PC-3 (cell line): ENCODE results near the gene ARHGEF28. TPM values are rescaled to one million over a fixed set of nuclear protein-coding genes. Genes with fewer than 3 reads are reported as not detected.

Experiments used
- ATAC-seq: fragments of 200-7000 bp; cut with Tn5 transposase; 2 replicates; pipeline ENCODE4 v1.9.1; 2020; ENCODE audit warnings: mild to moderate bottlenecking, moderate library complexity
- BruUV-seq: library from RNA; stranded (reverse); fragments of 400-500 nt; replicated peaks from 2 replicates; lab custom pipeline; 2021; lab: Mats Ljungman, UMichigan
- CTCF ChIA-PET: fragments of 300-600 bp; sonication (Branson Sonifier 250); formaldehyde crosslinking; loops from one replicate; lab custom pipeline; 2022; ENCODE audit warnings: antibody characterized with exemption; lab: Charles Lee
- POLR2A ChIA-PET: fragments of 300-600 bp; sonication (Branson Sonifier 250); formaldehyde crosslinking; loops from one replicate; lab custom pipeline; 2022; ENCODE audit warnings: antibody characterized with exemption; ENCODE audit not compliant: unreplicated experiment; lab: Charles Lee
- DNase-seq: peaks from one replicate; pipeline ENCODE4 v3.0.0-alpha.2; 2015
- H2AFZ ChIP-seq: fragments of 300-600 bp; sonication (generic); 2 replicates; pipeline ENCODE4 v1.6.0; 2016; ENCODE audit warnings: antibody characterized with exemption, low read length
- H3F3A ChIP-seq: fragments of 300-600 bp; sonication (generic); one replicate; pipeline ENCODE4 v1.6.0; 2017; ENCODE audit warnings: antibody characterized with exemption, low read length, control low read depth, mild to moderate bottlenecking; ENCODE audit not compliant: unreplicated experiment
- H3K27ac ChIP-seq: fragments of 300-600 bp; sonication (generic); 2 replicates; pipeline ENCODE4 v1.5.1; 2016; ENCODE audit warnings: mild to moderate bottlenecking, low read length
- H3K27me3 ChIP-seq: fragments of 300-600 bp; sonication (generic); 2 replicates; pipeline ENCODE4 v1.6.1; 2016; ENCODE audit warnings: low read length, mixed read lengths
- H3K36me3 ChIP-seq: fragments of 300-600 bp; sonication (generic); 2 replicates; pipeline ENCODE4 v1.6.1; 2016; ENCODE audit warnings: low read depth, mixed run types, low read length, mixed read lengths
- H3K4me1 ChIP-seq: fragments of 300-600 bp; sonication (generic); 2 replicates; pipeline ENCODE4 v1.5.1; 2016; ENCODE audit warnings: low read length; ENCODE audit not compliant: insufficient read depth
- H3K4me2 ChIP-seq: fragments of 300-600 bp; sonication (generic); 2 replicates; pipeline ENCODE4 v1.6.0; 2016; ENCODE audit warnings: low read length
- H3K4me3 ChIP-seq: fragments of 300-600 bp; sonication (generic); 2 replicates; pipeline ENCODE4 v1.5.1; 2016; ENCODE audit warnings: mild to moderate bottlenecking, low read length, mixed read lengths
- H3K79me2 ChIP-seq: fragments of 300-600 bp; sonication (generic); 2 replicates; pipeline ENCODE4 v1.6.1; 2017; ENCODE audit warnings: low read length, mixed read lengths
- H3K9ac ChIP-seq: fragments of 300-600 bp; sonication (generic); 2 replicates; pipeline ENCODE4 v1.6.0; 2016; ENCODE audit warnings: mild to moderate bottlenecking, low read length
- H3K9me2 ChIP-seq: fragments of 300-600 bp; sonication (generic); replicated peaks from 2 replicates; pipeline ENCODE4 v1.6.1; 2016; ENCODE audit warnings: mixed run types, low read length, mixed read lengths
- H3K9me3 ChIP-seq: fragments of 300-600 bp; sonication (generic); 2 replicates; pipeline ENCODE4 v1.6.1; 2016; ENCODE audit warnings: low read length, mixed read lengths
- H4K20me1 ChIP-seq: fragments of 300-600 bp; sonication (generic); 2 replicates; pipeline ENCODE4 v1.6.1; 2016; ENCODE audit warnings: low read length, mixed read lengths
- EZH2 ChIP-seq: fragments of 300-600 bp; sonication (generic); IDR thresholded peaks from one replicate; pipeline ENCODE4 v1.6.1; 2017; ENCODE audit warnings: antibody characterized with exemption, mild to moderate bottlenecking, low read length; ENCODE audit not compliant: unreplicated experiment
- EZH2phosphoT487 ChIP-seq: fragments of 300-600 bp; sonication (generic); IDR thresholded peaks from 2 replicates; pipeline ENCODE4 v1.6.1; 2018; ENCODE audit warnings: mild to moderate bottlenecking, antibody characterized with exemption, low read length, borderline replicate concordance
- intact Hi-C: fragments of 100-400 bp; cut with micrococcal nuclease; formaldehyde crosslinking; loops from 2 replicates; pipeline ENCODE4 v1.9.0; 2023
- total RNA-seq: library from RNA; depleted of rRNA; stranded (reverse); fragments of >200 nt; gene quantifications from 2 replicates; pipeline ENCODE4 v1.2.3, GENCODE V29; 2014
- TF ChIP-seq, protein P1 (sequence below): fragments of 300-600 bp; sonication (generic); conservative IDR thresholded peaks from 2 replicates; pipeline ENCODE4 v1.5.1; 2017; ENCODE audit warnings: antibody characterized with exemption, low read depth, mild to moderate bottlenecking, low read length

Gene ARHGEF28
- total RNA-seq, 1 experiment from 2014 or later, result 24.2 TPM

DNA sequence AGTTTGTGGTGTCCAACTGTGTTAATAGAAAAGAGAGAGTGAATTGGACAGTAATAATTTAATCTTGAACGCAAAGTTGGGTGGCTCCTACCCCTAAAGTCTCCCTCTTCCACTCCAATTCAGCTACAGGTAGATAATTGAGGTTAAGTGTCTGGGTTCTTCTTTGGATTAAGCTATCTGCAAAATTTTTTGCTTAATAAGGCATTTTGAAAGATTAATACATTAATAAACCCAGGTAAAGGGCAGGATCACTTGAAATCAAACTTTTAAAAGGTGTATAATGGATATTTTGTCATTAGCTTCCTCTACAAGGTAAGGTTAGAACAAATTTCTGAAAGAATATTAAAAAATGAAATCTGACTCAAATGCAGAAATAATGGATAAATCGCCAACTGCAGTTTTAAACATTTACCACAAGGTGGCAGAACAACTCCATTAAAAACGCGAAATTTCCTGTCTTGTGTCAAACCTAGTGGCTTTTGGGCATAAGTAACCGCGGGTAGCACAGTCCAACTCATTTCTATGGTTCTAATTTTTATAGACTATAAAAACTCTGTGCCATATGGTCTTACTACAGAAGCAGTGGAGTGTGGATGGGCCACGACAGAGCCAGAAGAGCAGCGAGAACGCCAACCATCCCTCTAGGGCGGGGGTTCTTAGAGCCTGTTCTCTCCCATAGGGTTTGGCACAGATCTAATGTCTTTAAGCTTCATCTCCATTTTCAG lies 276.5 kb downstream of the ARHGEF28 start:
- intact Hi-C loops, result loop anchor here (1.0 kb wide), 1 partner anchor 747 kb away; no protein-coding TSS in a partner anchor
- TF ChIP-seq, protein P1, sequence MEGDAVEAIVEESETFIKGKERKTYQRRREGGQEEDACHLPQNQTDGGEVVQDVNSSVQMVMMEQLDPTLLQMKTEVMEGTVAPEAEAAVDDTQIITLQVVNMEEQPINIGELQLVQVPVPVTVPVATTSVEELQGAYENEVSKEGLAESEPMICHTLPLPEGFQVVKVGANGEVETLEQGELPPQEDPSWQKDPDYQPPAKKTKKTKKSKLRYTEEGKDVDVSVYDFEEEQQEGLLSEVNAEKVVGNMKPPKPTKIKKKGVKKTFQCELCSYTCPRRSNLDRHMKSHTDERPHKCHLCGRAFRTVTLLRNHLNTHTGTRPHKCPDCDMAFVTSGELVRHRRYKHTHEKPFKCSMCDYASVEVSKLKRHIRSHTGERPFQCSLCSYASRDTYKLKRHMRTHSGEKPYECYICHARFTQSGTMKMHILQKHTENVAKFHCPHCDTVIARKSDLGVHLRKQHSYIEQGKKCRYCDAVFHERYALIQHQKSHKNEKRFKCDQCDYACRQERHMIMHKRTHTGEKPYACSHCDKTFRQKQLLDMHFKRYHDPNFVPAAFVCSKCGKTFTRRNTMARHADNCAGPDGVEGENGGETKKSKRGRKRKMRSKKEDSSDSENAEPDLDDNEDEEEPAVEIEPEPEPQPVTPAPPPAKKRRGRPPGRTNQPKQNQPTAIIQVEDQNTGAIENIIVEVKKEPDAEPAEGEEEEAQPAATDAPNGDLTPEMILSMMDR, result peak; percentile 76
- no peak for TF ChIP-seq EZH2
- TF ChIP-seq EZH2phosphoT487, result no peak
- no peaks in the 10 kb centered on the region for H3K9me3 ChIP-seq
- H3K9me2 ChIP-seq, result no peaks in the 10 kb centered on the region
- H3F3A ChIP-seq, result no peaks in the 10 kb centered on the region
- H3K79me2 ChIP-seq, result no peaks in the 10 kb centered on the region
- no peaks in the 10 kb centered on the region for H3K27me3 ChIP-seq
- ATAC-seq, result peak; percentile 45; the same call in 1 of the 2 replicates
- POLR2A ChIA-PET, result interaction anchor here (0.6 to 1.0 kb wide), 3 partner anchors 338 to 757 kb away, joined by 4 to 5 read pairs (median 4); no protein-coding TSS in a partner anchor
- H2AFZ ChIP-seq, result no peak overlapping the region
- no peak overlapping the region for H3K27ac ChIP-seq
- H3K9ac ChIP-seq, result no peak overlapping the region
- H3K4me2 ChIP-seq, result no peak overlapping the region
- H3K4me1 ChIP-seq, result no peaks in the 10 kb centered on the region
- no peaks in the 10 kb centered on the region for H3K36me3 ChIP-seq
- CTCF ChIA-PET, result interaction anchor here (0.6 to 1.1 kb wide), 2 partner anchors 506 to 738 kb away, joined by 3 read pairs; partner anchors contain the start of gene ENC1
- peak; percentile 68 for DNase-seq
- no peaks in the 10 kb centered on the region for H4K20me1 ChIP-seq
- BruUV-seq, result no TSS peak
- H3K4me3 ChIP-seq, result no peak overlapping the region

DNA sequence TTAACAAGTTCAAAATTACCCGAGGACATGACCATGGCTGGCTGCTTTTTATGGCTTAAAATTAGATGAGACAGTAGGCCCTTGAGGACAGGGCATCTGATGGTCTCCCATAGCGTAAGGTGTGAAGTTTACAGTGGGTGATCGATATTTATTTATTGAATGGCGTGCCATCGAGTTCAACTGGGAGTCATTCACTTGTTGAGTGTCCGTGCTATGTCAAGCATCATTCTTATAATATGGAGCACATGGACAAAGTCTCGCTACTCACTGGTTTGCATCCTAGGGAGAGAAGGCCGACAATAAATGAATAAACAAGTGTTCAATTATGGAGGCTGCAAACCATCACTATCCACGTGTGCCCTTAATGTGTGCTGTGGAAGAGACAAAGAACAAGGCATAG lies 277.2 kb downstream of the ARHGEF28 start:
- CTCF ChIA-PET, result no interaction called here
- ATAC-seq (no peak), DNase-seq (no peak)
- no peaks in the 10 kb centered on the region for H3K4me1 ChIP-seq
- no peaks in the 10 kb centered on the region for H4K20me1 ChIP-seq
- POLR2A ChIA-PET, result no interaction called here
- H3K79me2 ChIP-seq, result no peaks in the 10 kb centered on the region
- no peak for TF ChIP-seq EZH2
- TF ChIP-seq EZH2phosphoT487, result no peak
- TF ChIP-seq, protein P1, result no peak
- no peaks in the 10 kb centered on the region for H3K27me3 ChIP-seq
- no peak overlapping the region for H3K4me3 ChIP-seq
- H3F3A ChIP-seq, result no peaks in the 10 kb centered on the region
- no peaks in the 10 kb centered on the region for H3K36me3 ChIP-seq
- BruUV-seq, result no TSS peak
- H3K9me3 ChIP-seq, result no peaks in the 10 kb centered on the region
- H3K9me2 ChIP-seq, result no peaks in the 10 kb centered on the region
- H2AFZ ChIP-seq, result no peak overlapping the region
- intact Hi-C loops, result no loop called here
- H3K9ac ChIP-seq, result no peak overlapping the region
- H3K27ac ChIP-seq, result no peak overlapping the region
- H3K4me2 ChIP-seq, result no peak overlapping the region

DNA sequence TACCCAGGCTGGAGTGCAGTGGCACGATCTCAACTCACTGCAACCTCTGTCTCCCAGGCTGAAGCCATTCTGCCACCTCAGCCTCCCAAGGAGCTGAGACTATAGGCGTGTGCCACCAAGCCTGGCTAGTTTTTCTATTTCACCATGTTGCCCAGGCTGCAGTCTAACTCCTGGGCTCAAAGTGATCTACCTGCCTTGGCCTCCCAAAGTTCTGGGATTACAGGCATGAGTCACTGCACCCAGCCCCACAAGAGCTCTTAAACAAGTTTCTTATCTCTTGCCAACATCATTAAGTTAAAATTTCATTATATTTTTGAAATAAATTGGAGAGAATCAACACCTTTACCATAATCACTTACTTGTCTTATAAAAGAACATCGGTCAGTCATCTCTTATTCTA lies 280.3 kb downstream of the ARHGEF28 start:
- H3K9me3 ChIP-seq, result no peaks in the 10 kb centered on the region

More for the DNA sequence above, 280.3 kb downstream of the ARHGEF28 start:
- TF ChIP-seq EZH2 (no peak), EZH2phosphoT487 (no peak)
- TF ChIP-seq, protein P1, result no peak
- Histone ChIP-seq H3K9me2 (no peaks in the 10 kb centered on the region), H4K20me1 (no peaks in the 10 kb centered on the region), H3K4me2 (no peak overlapping the region), H2AFZ (no peak overlapping the region), H3K36me3 (no peaks in the 10 kb centered on the region), H3K79me2 (no peaks in the 10 kb centered on the region), H3K4me1 (no peaks in the 10 kb centered on the region), H3K9ac (no peak overlapping the region), H3F3A (no peaks in the 10 kb centered on the region), H3K27ac (no peak overlapping the region), H3K4me3 (no peak overlapping the region), H3K27me3 (no peaks in the 10 kb centered on the region)
- intact Hi-C loops, result no loop called here
- CTCF ChIA-PET, result interaction anchor here (0.5 kb wide), 1 partner anchor 352 kb away, joined by 3 read pairs; no protein-coding TSS in a partner anchor
- no TSS peak for BruUV-seq
- ATAC-seq, result peak; percentile 33; the same call in 1 of the 2 replicates
- POLR2A ChIA-PET, result no interaction called here
- DNase-seq, result peak; percentile 30
